ENCODE measurements around the gene AGTR1.
"Not testable (repeated sequence)": the region's sequence is repeated elsewhere in the genome, so short reads cannot be mapped to it uniquely, and the experiment has no call there.

DNA sequence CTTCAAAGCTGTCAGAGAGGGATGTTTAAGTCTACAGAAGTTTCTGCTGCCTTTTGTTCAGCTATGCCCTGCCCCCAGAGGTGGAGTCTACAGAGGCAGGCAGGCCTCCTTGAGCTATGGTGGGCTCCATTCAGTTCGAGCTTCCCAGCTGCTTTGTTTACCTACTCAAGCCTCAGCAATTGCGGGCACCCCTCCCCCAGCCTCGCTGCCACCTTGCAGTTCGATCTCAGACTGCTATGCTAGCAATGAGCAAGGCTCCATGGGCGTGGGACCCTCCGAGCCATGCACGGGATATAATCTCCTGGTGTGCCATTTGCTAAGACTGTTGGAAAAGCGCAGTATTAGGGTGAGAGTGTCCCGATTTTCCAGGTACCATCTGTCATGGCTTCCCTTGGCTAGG is 88.5 kb downstream of the AGTR1 start:
- TF ChIP-seq, protein P1, sequence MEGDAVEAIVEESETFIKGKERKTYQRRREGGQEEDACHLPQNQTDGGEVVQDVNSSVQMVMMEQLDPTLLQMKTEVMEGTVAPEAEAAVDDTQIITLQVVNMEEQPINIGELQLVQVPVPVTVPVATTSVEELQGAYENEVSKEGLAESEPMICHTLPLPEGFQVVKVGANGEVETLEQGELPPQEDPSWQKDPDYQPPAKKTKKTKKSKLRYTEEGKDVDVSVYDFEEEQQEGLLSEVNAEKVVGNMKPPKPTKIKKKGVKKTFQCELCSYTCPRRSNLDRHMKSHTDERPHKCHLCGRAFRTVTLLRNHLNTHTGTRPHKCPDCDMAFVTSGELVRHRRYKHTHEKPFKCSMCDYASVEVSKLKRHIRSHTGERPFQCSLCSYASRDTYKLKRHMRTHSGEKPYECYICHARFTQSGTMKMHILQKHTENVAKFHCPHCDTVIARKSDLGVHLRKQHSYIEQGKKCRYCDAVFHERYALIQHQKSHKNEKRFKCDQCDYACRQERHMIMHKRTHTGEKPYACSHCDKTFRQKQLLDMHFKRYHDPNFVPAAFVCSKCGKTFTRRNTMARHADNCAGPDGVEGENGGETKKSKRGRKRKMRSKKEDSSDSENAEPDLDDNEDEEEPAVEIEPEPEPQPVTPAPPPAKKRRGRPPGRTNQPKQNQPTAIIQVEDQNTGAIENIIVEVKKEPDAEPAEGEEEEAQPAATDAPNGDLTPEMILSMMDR (optimal IDR thresholded peaks at IDR 0.05 in 1 of 3, IDR thresholded peaks at IDR 0.05 in 1 of 3, conservative IDR thresholded peaks at IDR 0.05 in 1 of 3; ENCODE audit: extremely low read depth in 1 of 3, insufficient read depth in 2 of 3, low read length in 3 of 3) = not testable (repeated sequence)
- TF ChIP-seq EZH2 (IDR thresholded peaks at IDR 0.05; ENCODE audit: low read length) = not testable (repeated sequence)
